Left cardiac atrium (tissue), 4 donors: Measurements from ENCODE around the gene DCST2. TPM values are rescaled to one million over a fixed set of nuclear protein-coding genes. Genes with fewer than 3 reads are reported as not detected.

Experiments
- ATAC-seq, 2 donors: fragments of 200-7000 bp; cut with Tn5 transposase; one replicate each; pipeline ENCODE4 v1.9.1; 2020; ENCODE audit warnings: mild to moderate bottlenecking in 2 of 2, moderate library complexity in 2 of 2
- DNase-seq: peaks from one replicate; pipeline ENCODE4 v3.0.0-alpha.2; 2020
- intact Hi-C, 2 donors: fragments of 100-400 bp; cut with DNase I; formaldehyde crosslinking; loops; one replicate each; pipeline versions ENCODE4 v1.14.1 to v1.15.1; 2022 to 2023
- microRNA-seq, 2 donors: library from miRNA; unstranded; fragments of <30 nt; microRNA quantifications; one replicate each; pipeline ENCODE4 v1.2.0, GENCODE V29; 2020
- total RNA-seq, 2 donors: library from RNA; stranded (reverse); fragmentation: NEBNext Ultra II Directional; extraction: Animal tissue kit (Norgen Biotek cat#: 25700); gene quantifications; one replicate each; pipeline ENCODE4 v1.2.1, GENCODE V29; 2021
- donor health status: DM: no; HTN: yes; CAD: no.
- donor health status: DM: no; HTN: yes; CAD: no; lungs with severe emphysema.
- donor health status: DM: yes; HTN: yes; CAD: no.
- donor health status: Dilated cardiomyopathy.

DCST2 gene
- total RNA-seq, 2 donors from 2014 or later, result 0.59 TPM; not detected in 1

- DNase-seq (peak; percentile 96), ATAC-seq (peak; percentile 63 to 66)
- intact Hi-C loops, result loop anchor here in 1 of 2 donors (2.0 kb wide), 1 partner anchor 26 kb away; no protein-coding TSS in a partner anchor
These were observed 58.7 kb downstream of the DCST2 start for GRCh38 chr1:154974808-154975408.

GRCh38 chr1:154974102-154974807 lies 59.3 kb downstream of the DCST2 start, which contains the start of gene CKS1B:
CKS1B (plus strand) TSS chr1:154974681; CDS start chr1:154974746, 65 bp downstream.
- DNase-seq, result peak; percentile 97
- intact Hi-C loops, result loop anchor here in 1 of 2 donors (2.0 kb wide), 1 partner anchor 27 kb away; no protein-coding TSS in a partner anchor
- ATAC-seq, result peak; percentile 86 to 90

GRCh38 chr1:154973344-154974101 lies 60.1 kb downstream of the DCST2 start:
- peak; percentile 98 for DNase-seq
- peak; percentile 42 to 61 for ATAC-seq
- intact Hi-C loops, result loop anchor here in 1 of 2 donors (2.0 kb wide), 1 partner anchor 27 kb away; no protein-coding TSS in a partner anchor

- intact Hi-C loops, result no loop called here
- ATAC-seq, result no peak
- peak; percentile 85 for DNase-seq
These were observed 60.9 kb downstream of the DCST2 start for GRCh38 chr1:154972517-154973343.

- DNase-seq, result no peak
- ATAC-seq, result no peak
- intact Hi-C loops, result no loop called here
These were observed 61.4 kb downstream of the DCST2 start for GRCh38 chr1:154972213-154972516.

GRCh38 chr1:154971341-154971998 lies 62.1 kb downstream of the DCST2 start:
- peak; percentile 62 for DNase-seq
- ATAC-seq, result no peak
- intact Hi-C loops, result no loop called here

- DNase-seq, result peak; percentile 97
- peak; percentile 59 to 70 for ATAC-seq
- intact Hi-C loops, result no loop called here
These were observed 62.8 kb downstream of the DCST2 start, which contains the start of gene SHC1 for GRCh38 chr1:154970631-154971340. SHC1 (minus strand) TSS chr1:154970747; CDS start chr1:154970526, 221 bp downstream.

- DNase-seq (peak; percentile 51), ATAC-seq (no peak)
- intact Hi-C loops, result no loop called here
These were observed 63.6 kb downstream of the DCST2 start for GRCh38 chr1:154969860-154970452.

GRCh38 chr1:154969246-154969645 lies 64.3 kb downstream of the DCST2 start:
- ATAC-seq (no peak), DNase-seq (no peak)
- intact Hi-C loops, result no loop called here

- DNase-seq (no peak), ATAC-seq (no peak)
- intact Hi-C loops, result no loop called here
These were observed 64.8 kb downstream of the DCST2 start for GRCh38 chr1:154968731-154969130.

Small RNA genes lying within 50 kb of the gene (microRNA-seq; reads per million reads assigned to microRNA genes)
- gene MIR4258, result 0 reads per million in 2 donors

Other genes starting within 250 kb of the DCST2 start
- gene KCNN3, start 163.5 kb downstream of the DCST2 start, total RNA-seq, result 1 to 10 TPM; 3.2 to 4.6 TPM
- gene PMVK, start 97.1 kb downstream of the DCST2 start, total RNA-seq, result 10 to 100 TPM; 55.9 to 63.7 TPM
- gene PBXIP1, start 77.7 kb downstream of the DCST2 start, total RNA-seq, result 10 to 100 TPM; 58.8 to 69.7 TPM
- 10 to 100 TPM; 15.3 to 15.8 TPM for gene PYGO2, start 72.0 kb downstream of the DCST2 start, total RNA-seq
- 100 to 1,000 TPM in 1 of 2 donors, 10 to 100 TPM in 1; 88.7 to 102 TPM for gene SHC1, start 63.0 kb downstream of the DCST2 start, total RNA-seq
- 10 to 100 TPM; 26.9 to 33.8 TPM for gene CKS1B, start 59.1 kb downstream of the DCST2 start, total RNA-seq
- gene FLAD1, start 50.4 kb downstream of the DCST2 start, total RNA-seq, result 10 to 100 TPM; 25.9 to 30.8 TPM
- gene LENEP, start 40.2 kb downstream of the DCST2 start, total RNA-seq, result not detected
- gene ZBTB7B, start 31.0 kb downstream of the DCST2 start, total RNA-seq, result 10 to 100 TPM; 49.6 to 52.6 TPM
- gene DCST1, start within 50 bp of the DCST2 start, total RNA-seq, result not detected
- 100 to 1,000 TPM; 108 to 142 TPM for gene ADAM15, start 17.5 kb upstream of the DCST2 start, total RNA-seq
- 1 to 10 TPM; 2.5 to 2.7 TPM for gene EFNA4, start 30.0 kb upstream of the DCST2 start, total RNA-seq
- 1 to 10 TPM; 1.1 to 1.4 TPM for gene EFNA3, start 45.1 kb upstream of the DCST2 start, total RNA-seq
- gene EFNA1, start 94.1 kb upstream of the DCST2 start, total RNA-seq, result 10 to 100 TPM; 33.3 to 39.1 TPM
- 10 to 100 TPM; 12.2 to 13.0 TPM for gene SLC50A1, start 102.1 kb upstream of the DCST2 start, total RNA-seq
- 10 to 100 TPM; 65.8 to 78.6 TPM for gene DPM3, start 106.8 kb upstream of the DCST2 start, total RNA-seq
- 100 to 1,000 TPM; 143 to 156 TPM for gene KRTCAP2, start 139.5 kb upstream of the DCST2 start, total RNA-seq
- gene TRIM46, start 140.1 kb upstream of the DCST2 start, total RNA-seq, result under 1 TPM; 0.15 to 0.21 TPM
- gene THBS3, start 174.1 kb upstream of the DCST2 start, total RNA-seq, result 10 to 100 TPM; 17.9 to 18.6 TPM
- 10 to 100 TPM; 19.7 to 25.5 TPM for gene MTX1, start 174.9 kb upstream of the DCST2 start, total RNA-seq
- 10 to 100 TPM; 16.1 to 18.7 TPM for gene ENTREP3, start 221.7 kb upstream of the DCST2 start, total RNA-seq
- 10 to 100 TPM; 53.6 to 66.4 TPM for gene SCAMP3, start 228.6 kb upstream of the DCST2 start, total RNA-seq
- gene CLK2, start 239.7 kb upstream of the DCST2 start, total RNA-seq, result 10 to 100 TPM; 19.7 to 23.8 TPM
- gene HCN3, start 243.7 kb upstream of the DCST2 start, total RNA-seq, result 1 to 10 TPM in 1 of 2 donors, under 1 TPM in 1; 0.76 to 1.6 TPM